ENCODE data around the gene HNF1A.
"Not testable (repeated sequence)": the region's sequence is repeated elsewhere in the genome, so short reads cannot be mapped to it uniquely, and the experiment has no call there.

HNF1A gene, protein sequence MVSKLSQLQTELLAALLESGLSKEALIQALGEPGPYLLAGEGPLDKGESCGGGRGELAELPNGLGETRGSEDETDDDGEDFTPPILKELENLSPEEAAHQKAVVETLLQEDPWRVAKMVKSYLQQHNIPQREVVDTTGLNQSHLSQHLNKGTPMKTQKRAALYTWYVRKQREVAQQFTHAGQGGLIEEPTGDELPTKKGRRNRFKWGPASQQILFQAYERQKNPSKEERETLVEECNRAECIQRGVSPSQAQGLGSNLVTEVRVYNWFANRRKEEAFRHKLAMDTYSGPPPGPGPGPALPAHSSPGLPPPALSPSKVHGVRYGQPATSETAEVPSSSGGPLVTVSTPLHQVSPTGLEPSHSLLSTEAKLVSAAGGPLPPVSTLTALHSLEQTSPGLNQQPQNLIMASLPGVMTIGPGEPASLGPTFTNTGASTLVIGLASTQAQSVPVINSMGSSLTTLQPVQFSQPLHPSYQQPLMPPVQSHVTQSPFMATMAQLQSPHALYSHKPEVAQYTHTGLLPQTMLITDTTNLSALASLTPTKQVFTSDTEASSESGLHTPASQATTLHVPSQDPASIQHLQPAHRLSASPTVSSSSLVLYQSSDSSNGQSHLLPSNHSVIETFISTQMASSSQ

DNA sequence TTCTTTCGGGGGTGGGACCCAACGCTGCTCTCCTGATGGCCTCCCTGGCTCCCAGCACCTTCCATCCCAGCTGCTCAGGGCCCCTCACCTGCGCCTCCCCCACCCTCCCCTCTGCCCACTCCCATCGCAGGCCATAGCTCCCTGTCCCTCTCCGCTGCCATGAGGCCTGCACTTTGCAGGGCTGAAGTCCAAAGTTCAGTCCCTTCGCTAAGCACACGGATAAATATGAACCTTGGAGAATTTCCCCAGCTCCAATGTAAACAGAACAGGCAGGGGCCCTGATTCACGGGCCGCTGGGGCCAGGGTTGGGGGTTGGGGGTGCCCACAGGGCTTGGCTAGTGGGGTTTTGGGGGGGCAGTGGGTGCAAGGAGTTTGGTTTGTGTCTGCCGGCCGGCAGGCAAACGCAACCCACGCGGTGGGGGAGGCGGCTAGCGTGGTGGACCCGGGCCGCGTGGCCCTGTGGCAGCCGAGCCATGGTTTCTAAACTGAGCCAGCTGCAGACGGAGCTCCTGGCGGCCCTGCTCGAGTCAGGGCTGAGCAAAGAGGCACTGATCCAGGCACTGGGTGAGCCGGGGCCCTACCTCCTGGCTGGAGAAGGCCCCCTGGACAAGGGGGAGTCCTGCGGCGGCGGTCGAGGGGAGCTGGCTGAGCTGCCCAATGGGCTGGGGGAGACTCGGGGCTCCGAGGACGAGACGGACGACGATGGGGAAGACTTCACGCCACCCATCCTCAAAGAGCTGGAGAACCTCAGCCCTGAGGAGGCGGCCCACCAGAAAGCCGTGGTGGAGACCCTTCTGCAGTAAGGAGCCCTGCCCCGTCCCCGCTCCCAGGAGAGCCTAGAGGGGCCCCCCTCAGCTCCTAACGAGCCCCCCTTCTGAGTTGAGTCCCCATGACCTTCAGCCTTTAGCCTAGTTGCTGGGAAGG lies at the start of gene HNF1A:
TSS of gene HNF1A (plus strand) at position 248 of the 924 bp plus-strand sequence. CDS start at position 474, 226 bp downstream.
- DNase-seq: no peak

DNA sequence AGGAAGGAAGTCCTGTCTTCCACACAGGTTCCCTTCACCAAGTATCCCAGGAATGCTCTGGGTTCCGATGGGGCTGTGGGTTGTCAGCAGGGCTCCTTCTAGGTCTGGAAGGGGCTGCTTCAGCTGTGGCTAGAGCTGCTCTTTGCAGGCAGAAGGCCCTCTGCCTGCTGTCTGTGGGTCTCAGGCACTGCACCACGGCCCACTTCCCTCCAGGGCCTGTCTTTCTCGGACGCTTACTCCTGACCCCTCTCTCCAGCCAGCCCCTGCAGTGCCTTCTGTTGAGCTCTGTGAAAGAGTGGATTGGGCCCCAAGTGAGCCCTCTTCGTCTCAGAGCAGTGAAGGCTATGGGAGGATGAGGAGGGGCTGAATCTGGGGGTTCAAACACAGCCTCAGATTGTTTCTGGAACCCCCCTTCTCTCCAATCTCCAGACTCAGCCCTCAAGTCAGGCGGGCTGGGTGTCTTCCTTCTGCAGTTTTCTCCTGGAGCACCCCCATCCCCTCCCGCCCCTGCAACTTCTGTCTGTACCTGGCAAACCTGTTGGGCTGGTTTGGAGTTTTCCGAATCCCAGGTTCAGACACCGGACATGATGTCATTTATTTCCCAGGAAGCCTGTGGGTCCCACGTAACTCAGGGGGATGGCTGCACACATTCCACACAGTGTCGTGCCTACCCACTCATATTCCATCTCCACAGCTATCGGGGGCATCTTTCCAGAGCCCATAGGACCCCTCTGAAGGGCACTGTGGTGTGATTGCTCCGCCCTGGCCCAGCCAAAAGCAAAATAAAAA lies 49.3 kb upstream of the HNF1A start:
- no peak for DNase-seq

DNA sequence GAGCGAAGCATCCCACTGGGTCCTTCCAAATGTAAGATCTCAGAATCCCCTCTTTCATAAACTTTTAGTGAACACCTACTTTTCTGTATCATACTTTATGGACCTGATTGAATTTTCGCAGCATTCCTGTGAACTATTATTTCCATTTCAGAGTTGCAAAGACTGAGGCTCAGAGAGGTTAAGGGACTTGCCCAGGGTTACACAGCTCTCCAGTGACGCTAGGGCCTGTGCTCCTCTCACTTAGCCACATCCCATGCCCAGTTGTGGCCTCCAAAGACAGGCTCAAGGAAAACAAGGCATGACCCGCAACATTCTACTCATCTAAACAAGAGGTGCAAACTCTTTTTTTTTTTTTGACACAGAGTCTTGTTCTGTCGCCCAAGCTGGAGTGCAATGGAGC lies 48.3 kb upstream of the HNF1A start:
- no peak for DNase-seq

DNA sequence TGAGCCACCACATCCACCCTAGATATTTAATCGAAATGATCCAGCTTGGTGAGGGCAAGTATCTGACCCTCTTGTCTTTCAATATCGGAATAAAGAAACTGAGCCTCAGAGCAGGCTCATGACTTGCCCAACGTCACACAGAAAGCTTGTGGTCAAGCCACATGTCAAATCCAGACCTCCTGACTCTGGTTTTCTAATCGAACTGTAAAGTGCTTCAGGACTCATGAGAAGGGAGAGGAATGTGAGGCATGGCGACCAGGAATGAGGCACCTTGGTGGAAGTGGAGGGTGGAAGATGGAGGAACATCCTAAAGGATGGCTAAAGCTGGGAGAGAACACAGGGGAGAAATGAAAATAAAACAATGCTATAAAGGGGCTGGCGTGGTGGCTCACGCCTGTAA lies 46.3 kb upstream of the HNF1A start:
- no peak for DNase-seq

DNA sequence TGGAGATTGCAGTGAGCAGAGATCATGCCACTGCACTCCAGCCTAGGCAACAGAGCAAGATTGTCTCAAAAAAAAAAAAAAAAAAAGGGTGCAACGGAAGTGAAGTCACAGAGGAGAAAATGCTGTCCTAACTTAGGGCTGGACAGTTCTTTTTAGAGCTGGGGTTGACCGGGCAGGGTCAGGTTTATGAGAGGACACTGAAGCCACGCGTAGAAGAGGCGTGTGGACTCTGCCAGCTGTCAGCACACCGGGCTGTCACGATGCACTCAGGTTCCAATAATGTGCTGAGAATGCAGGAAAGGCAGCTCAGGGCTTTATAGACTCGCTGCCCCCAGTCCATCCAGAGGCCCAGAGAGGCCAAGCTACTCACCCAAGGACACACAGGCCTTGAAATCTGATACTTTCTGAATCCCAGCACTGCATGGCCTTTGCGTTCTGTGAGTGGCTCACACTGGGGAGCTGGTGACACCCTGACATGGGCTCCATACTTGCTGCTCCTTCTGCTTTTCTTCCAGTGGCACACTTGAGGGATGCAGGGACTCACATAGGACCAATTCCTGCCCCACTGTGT lies 45.3 kb upstream of the HNF1A start:
- no peak for DNase-seq

DNA sequence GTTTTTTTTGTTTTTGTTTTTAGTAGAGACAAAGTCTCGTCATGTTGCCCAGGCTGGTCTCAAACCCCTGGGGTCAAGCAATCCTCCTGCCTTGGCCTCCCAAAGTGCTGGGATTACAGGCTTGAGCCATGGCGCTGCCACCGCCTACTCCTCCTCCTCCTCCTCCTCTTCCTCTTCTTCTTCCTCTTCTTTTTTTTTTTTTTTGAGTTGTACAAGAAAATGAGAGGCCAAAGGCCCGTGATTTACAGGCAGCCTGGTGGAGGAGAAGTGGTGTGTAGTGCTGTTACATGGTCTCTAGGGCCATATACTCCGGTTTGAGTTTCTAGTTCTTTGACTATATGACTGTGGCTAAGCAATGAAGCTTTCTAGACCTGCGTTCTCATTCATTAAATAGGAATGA lies 44.6 kb upstream of the HNF1A start:
- DNase-seq: no peak

DNA sequence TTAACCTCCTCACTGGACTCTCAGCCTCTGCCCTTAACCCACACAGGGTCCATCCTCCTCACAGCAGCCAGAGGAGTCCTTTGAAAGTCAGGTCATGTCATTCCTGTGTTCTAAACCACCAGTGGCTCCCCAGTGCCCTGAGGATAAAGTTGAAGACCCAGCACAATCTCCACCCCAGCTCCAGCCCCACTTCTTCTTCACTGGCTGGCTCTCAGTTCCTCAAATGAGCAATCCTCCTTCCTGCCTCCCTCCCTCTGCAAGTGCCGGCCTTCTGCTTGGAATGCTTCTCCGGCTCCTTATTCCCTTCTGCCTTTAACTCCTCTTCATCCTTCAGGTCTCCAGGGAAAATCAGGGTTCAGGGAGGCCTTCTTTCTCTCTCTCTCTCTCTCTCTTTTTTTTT lies 42.1 kb upstream of the HNF1A start:
- DNase-seq: peak; percentile 2

DNA sequence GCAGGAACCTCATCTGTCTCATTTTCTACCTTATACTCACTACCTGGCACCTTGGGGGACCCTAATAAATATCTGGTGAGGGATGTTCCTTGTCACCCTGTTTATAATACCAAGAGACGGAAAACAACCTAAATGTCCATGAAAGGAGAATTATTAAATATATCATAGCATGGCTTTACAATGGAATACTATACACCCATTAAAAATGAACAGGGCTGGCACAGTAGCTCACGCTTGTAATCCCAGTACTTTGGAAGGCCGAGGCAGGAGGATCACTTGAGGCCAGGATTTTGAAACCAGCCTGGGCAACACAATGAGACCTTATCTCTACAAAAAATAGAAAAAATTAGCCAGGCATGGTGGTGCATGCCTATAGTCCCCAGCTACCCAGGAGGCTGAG lies 39.8 kb upstream of the HNF1A start:
- DNase-seq: no peak

DNA sequence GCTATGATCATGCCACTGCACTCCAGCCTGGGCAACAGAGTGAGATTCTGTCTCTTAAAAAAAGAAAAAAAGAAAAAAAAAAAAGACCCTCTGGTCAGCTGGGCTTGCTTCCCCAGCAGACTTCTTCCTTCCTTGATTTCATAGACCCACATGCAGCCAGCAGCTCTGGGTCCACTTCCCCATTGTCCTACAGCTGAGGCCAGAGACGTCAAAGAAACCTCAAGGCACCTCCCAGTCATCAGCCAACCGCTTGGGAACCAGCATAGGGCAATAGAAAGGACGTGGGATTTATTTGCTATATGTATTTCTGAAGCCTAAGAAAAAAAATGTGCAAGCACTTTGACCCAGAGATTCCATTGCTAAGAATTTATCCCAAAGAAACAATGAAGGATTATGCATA lies 38.8 kb upstream of the HNF1A start:
- peak; percentile 28 for DNase-seq

DNA sequence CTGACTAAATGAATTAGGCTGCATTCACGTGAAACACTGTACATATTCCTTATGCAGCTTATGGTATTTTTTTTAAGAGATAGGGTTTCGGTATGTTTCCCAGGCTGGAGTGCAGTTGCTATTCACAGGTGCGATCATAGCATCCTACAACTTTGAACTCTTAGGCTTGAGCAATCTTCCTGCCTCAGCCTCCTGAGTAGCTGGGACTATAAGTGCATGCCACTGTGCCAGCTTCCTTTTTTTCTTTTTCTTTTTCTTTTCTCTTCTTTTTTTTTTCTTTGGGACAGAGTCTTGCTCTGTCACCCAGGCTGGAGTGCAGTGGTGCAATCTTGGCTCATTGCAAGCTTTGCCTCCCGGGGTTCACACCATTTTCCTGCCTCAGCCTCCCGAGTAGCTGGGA lies 38.3 kb upstream of the HNF1A start:
- no peak for DNase-seq

DNA sequence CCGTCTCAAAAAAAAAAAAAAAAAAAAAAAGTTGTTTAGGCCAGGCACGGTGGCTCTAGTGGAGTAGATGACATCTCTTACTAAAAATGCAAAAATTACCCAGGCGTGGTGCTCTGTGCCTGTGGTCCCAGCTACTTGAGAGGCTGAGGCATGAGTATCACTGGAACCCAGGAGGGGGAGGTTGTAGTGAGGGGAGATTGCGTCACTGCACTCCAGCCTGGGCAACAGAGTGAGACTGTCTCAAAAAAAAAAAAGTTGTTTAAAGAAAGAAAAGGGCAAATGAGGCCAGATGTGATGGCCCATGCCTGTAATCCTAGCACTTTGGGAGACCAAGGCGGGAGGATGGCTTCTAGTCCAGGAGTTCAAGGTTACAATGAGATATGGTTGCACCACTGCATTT lies 37.5 kb upstream of the HNF1A start:
- no peak for DNase-seq

DNA sequence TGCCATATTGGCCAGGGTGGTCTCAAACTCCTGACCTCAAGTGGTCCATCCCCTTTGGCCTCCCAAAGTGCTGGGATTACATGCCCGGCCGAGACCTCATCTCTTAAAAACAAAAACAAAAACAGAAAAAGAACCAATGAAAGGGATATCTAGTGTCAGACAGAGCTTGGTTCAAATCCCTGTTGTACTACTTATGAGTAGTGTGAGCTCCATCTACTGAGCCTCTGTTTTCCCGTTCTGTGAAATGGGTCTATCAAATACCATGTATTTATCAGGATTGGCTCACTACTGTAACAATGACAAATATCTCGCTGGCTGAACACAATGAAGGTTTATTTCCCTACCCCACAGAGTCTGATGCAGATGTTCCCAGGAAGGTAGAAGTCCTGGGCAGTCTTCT lies 36.9 kb upstream of the HNF1A start:
- no peak for DNase-seq

DNA sequence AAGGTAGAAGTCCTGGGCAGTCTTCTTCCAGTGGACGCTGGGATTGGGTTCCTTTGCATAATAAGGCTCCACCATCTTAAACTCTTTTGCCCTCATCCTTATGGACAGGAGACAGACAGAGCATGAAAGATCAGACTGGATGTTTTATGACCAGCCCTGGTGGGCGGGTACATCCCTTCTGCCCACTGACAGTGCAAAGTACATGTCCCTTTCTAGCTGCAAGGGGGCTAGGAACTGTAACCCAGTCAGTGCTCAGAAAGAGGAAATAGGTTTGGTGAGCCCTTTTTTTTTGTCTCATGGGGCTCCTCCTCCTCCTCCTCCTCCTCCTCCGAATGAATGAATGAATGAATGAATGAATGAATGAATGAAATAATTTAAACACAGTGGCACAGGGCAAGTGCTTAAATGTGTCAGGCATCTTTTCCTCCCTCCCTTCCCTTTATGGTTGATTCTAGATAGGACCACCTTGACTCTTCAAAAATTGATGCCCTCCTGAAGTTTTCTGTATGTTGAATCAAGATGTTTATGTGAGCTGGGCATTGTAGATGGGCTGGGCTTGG lies 36.4 kb upstream of the HNF1A start:
- no peak for DNase-seq

DNA sequence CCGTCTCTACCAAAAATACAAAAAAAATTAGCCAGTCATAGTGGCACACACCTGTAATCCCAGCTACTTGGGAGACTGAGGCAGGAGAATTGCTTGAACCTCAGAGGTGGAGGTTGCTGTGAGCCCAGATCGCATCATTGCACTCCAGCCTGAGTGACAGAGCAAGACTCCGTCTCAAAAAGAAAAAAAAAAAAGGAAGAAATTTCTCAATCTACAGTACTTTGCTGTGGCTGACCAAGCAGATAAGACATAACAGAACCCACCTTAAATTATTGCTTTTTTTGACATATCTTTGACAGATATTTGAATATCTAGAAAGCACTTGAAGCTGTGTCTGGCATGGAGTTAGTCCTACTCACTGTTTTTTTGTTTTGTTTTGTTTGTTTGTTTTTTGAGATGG lies 34.9 kb upstream of the HNF1A start:
- DNase-seq: no peak

DNA sequence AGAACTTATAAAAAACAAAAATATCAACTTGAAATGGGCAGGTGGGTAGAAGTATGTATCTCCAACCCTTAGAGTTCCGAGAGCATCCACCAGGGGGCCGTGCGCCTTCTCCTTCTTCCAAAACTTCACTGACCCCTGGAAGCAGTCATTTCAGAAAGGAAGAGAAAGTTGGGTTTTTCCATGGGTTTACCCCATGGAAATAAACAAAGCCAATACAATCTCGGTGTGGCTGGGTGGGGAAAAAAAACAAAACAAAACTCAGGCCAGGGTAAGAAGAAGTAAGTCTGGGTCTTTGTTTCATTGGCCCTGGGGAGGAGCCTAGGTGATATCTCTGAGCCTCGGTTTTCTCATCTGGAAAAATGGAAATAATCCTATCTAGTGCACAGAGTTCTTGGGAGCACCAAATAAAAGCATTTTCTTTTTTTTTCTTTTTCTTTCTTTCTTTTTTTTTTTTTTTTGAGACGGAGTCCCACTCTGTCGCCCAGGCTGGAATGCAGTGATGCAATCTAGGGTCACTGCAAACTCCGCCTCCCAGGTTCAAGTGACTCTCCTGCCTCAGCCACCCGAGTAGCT lies 33.6 kb upstream of the HNF1A start:
- DNase-seq: peak; percentile 31

DNA sequence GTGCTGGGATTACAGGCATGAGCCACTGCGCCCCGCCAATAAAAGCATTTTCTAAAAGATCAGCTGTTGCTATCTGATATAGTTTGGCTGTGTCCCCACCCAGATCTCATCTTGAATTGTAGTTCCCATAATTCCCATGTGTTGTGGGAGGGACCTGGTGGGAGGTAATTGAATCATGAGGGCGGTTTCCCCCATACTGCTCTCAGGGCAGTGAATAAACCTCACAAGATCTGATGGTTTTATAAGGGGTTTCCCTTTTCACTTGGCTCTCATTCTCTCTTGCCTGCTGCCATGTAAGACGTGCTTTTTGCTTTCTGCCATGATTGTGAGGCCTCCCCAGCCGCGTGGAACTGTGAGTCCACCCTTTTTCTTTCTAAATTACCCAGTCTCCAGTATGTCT lies 32.8 kb upstream of the HNF1A start:
- DNase-seq: not testable (repeated sequence)

DNA sequence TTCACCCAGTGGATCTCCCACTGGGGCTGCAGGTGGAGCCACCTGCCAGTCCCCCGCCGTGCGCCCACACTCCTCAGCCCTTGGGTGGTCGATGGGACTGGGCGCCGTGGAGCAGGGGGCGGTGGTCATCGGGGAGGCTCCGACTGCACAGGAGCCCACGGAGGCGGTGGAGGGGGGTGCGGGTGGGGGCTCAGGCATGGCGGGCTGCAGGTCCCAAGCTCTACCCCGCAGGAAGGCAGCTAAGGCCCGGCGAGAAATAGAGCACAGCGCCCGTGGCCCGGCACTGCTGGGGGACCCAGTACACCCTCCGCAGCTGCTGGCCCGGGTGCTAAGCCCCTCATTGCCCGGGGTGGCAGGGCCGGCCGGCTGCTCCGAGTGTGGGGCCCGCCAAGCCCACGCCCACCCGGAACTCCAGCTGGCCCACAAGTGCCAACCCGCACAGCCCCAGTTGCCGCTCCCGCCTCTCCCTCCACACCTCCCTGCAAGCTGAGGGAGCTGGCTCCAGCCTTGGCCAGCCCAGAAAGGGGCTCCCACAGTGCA lies 28.0 kb upstream of the HNF1A start:
- DNase-seq: not testable (repeated sequence)

DNA sequence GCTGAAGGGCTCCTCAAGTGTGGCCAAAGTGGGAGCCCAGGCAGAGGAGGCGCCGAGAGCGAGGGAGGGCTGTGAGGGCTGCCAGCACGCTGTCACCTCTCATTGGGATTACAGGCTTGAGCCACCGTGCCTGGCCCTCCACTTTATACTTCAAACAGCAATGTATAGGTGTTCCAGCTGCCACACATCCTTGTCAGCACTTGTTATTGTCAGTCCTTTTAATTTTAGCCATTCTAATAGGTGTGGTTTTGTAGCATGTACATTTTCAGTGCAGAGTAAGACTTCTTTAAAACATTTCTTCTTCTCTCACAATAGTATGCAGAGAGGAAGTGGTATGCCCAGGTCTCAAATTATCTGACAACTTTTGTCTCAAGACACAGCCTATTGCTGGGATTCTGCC lies 27.5 kb upstream of the HNF1A start:
- no peak for DNase-seq

DNA sequence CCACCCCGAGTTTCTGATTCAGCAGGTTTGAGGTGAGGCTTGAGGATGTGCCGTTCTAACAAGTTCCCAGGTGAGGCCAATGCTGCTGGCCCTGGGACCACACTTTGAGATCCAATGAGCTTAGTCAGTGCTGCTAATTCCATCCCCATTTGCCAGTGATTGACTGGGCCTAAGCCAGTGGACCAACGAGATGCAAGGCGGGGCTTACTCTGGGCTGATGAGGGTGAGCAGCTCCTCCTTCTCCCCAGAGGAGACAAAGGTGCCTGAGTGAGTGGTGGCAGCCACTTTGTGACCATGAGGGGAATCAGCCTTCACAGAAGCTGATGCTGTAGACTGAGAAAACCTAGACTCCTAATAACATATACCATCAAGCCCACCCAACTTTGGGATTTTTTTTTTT lies 23.1 kb upstream of the HNF1A start:
- no peak for DNase-seq

DNA sequence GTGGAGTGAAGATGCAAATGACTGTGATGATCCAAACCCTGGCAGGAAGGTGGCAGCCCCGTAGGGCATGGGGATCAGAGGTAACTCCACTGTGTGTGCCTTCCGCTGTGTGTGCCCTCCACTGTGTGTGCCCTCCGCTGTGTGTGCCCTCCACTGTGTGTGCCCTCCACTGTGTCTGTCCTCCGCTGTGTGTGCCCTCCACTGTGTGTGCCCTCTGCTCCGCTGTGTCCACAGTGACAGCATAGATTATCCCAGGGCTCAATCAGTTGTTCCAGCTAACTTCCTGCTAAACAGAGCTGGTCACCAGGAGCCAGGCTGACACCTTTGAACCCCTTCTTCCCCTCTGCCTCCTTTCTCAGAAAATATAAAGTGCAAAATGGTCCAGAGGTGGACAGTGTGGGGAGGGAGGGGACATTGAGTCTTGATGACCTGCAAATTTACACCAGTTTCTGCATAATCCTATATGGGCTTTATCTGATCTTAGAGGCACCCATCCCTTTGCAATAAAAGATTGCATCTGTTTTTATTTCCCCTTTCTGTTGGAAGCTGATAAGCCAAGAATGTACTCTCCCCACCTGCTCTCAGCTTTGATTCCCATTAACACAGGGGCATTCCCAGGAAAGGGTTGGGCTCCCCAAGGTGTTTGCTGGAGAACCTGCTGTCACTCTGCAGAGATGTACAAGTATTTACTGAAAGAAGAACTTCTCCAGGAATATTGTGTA lies 21.6 kb upstream of the HNF1A start:
- no peak for DNase-seq

Measured in CD4-positive, alpha-beta T cell treated with Interferon gamma for 1 hour (primary cell).